K562 (cell line): Measurements from ENCODE around the gene SCTR. TPM values are rescaled to one million over a fixed set of nuclear protein-coding genes. Genes with fewer than 3 reads are reported as not detected.

Source experiments
- JUNB ChIP-seq: fragments of 450-650 bp; formaldehyde crosslinking; conservative IDR thresholded peaks from 2 replicates; pipeline ENCODE4 v1.4.0; 2020; ENCODE audit warnings: mild to moderate bottlenecking
- NFIX ChIP-seq: fragments of 250-450 bp; sonication (Bioruptor Pico); IDR thresholded peaks from 2 replicates; pipeline ENCODE4 v1.4.0; 2020; ENCODE audit warnings: low read depth, mild to moderate bottlenecking, moderate library complexity
- STAG1 ChIP-seq: sonication (generic); formaldehyde crosslinking; IDR thresholded peaks from 2 replicates; pipeline ENCODE4 v1.5.0; 2020; ENCODE audit warnings: missing genetic modification reagents, borderline replicate concordance
- TBL1XR1 ChIP-seq, 2 experiments: IDR thresholded peaks; 2 replicates each; pipeline ENCODE4 v1.6.1; 2012; ENCODE audit warnings: improper control_type of control experiment in 2 of 2, low read length in 2 of 2, mild to moderate bottlenecking in 1 of 2
- polyA plus RNA-seq, 8 experiments: library from polyadenylated mRNA; depleted of rRNA in 4 of 8; stranded (reverse) in 5 of 8; unstranded in 3 of 8; fragments of >200 nt; fragmentation: Nextera tagmentation in 2 of 8; fragmentation: Illumina TruSeq in 1 of 8; extraction: Ambion mirVana in 2 of 8; extraction: Trizol in 1 of 8; gene quantifications; 2 replicates each; pipeline versions ENCODE4 v1.2.1 to v1.2.3, GENCODE V29; 2011 to 2014; ENCODE audit warnings: inconsistent platforms in 1 of 8, missing spikeins in 1 of 8
- total RNA-seq, 7 experiments: library from RNA; depleted of rRNA in 6 of 7; stranded (reverse); fragments of >200 nt in 6 of 7; fragmentation: Illumina TruSeq in 2 of 7; extraction: Trizol in 2 of 7; gene quantifications; 2 replicates each; pipeline versions ENCODE4 v1.2.1 to v1.2.3, GENCODE V29; 2011 to 2021; ENCODE audit warnings: low replicate concordance in 1 of 7
- TF ChIP-seq, protein P1 (sequence below), 3 experiments: IDR thresholded peaks in 2 of 3; conservative IDR thresholded peaks in 1 of 3; 2 replicates each; pipeline ENCODE4 v1.5.1; 2011 to 2012; ENCODE audit warnings: low read length in 3 of 3, mild to moderate bottlenecking in 3 of 3, control low read depth in 2 of 3, improper control_type of control experiment in 1 of 3, inconsistent platforms in 1 of 3, low read depth in 1 of 3, mixed read lengths in 1 of 3, moderate library complexity in 1 of 3; ENCODE audit not compliant: insufficient read depth in 2 of 3
- TF ChIP-seq, protein P2 (sequence below), 3 experiments: fragments of 200-800 bp in 1 of 3; sonication (Bioruptor generic) in 1 of 3; sonication (generic) in 1 of 3; formaldehyde crosslinking in 1 of 3; IDR thresholded peaks; 2 replicates each; pipeline versions ENCODE4 v1.6.1 to v1.8.0; 2016 to 2022; ENCODE audit warnings: mild to moderate bottlenecking in 2 of 3, missing compliant biosample characterization in 2 of 3, missing genetic modification characterization in 2 of 3, missing genetic modification reagents in 1 of 3
- TF ChIP-seq, protein P3 (sequence below): fragments of 450-650 bp; formaldehyde crosslinking; IDR thresholded peaks from 2 replicates; pipeline ENCODE4 v1.4.0; 2020; ENCODE audit warnings: mild to moderate bottlenecking, mixed read lengths
- TF ChIP-seq, protein P4 (sequence below): fragments of 450-650 bp; formaldehyde crosslinking; IDR thresholded peaks from 2 replicates; pipeline ENCODE4 v1.4.0; 2020; ENCODE audit warnings: mild to moderate bottlenecking, moderate library complexity

The SCTR gene
- total and polyA plus RNA-seq, 9 of the 15 experiments (the other 6 are each of a cell fraction or from before 2014, with no cell fraction given): not detected

DNA sequence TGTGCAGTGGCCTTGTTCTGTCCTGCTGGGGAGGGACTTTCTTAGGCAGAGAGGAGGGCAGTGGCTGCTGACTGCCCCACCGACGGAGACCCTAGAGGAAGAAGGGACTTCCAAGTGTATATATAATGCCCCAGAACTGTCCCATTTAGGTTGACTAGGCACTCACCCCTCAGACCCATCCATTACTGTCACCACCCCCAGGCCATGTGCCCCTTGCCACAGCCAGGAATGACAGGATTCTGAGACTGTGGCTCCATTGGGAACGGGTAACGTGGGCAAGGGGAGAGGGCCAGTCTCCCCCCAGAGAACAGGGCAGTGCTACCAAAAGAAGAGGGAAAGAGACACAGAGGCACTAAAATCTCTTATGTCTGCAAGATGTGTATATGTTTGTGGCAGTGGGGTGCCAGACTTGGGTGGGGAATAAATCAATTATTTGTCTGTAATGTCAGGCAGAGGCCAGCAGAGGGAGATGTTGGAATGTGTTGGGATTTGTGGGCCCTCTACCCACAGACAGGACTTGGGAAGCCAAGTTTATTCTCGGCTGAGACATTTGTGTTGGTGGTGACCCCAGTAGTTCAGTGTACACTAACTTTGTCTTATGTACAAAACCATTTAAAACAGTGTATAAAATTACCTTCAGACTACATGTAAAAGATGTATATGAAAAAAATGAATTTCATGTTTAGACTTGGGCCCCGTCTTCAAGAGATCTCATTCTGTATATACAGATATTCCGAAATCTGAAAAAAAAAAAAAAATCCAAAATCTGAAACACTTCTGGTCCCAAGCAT, 116.7 kb downstream of the SCTR start (continued):
- TF ChIP-seq, protein P1, sequence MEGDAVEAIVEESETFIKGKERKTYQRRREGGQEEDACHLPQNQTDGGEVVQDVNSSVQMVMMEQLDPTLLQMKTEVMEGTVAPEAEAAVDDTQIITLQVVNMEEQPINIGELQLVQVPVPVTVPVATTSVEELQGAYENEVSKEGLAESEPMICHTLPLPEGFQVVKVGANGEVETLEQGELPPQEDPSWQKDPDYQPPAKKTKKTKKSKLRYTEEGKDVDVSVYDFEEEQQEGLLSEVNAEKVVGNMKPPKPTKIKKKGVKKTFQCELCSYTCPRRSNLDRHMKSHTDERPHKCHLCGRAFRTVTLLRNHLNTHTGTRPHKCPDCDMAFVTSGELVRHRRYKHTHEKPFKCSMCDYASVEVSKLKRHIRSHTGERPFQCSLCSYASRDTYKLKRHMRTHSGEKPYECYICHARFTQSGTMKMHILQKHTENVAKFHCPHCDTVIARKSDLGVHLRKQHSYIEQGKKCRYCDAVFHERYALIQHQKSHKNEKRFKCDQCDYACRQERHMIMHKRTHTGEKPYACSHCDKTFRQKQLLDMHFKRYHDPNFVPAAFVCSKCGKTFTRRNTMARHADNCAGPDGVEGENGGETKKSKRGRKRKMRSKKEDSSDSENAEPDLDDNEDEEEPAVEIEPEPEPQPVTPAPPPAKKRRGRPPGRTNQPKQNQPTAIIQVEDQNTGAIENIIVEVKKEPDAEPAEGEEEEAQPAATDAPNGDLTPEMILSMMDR (IDR thresholded peaks at IDR 0.05 in 2 of 3, conservative IDR thresholded peaks at IDR 0.05 in 1 of 3; ENCODE audit: insufficient read depth in 2 of 3, low read depth in 1 of 3, low read length in 3 of 3): peak; percentile 78 to 93 (median 79)
- TF ChIP-seq, protein P2, sequence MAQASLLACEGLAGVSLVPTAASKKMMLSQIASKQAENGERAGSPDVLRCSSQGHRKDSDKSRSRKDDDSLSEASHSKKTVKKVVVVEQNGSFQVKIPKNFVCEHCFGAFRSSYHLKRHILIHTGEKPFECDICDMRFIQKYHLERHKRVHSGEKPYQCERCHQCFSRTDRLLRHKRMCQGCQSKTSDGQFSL (CRISPR knock-in tag; IDR thresholded peaks at IDR 0.05): no peak
- TF ChIP-seq, protein P2 (tag; IDR thresholded peaks at IDR 0.05): no peak
- TF ChIP-seq, protein P3, sequence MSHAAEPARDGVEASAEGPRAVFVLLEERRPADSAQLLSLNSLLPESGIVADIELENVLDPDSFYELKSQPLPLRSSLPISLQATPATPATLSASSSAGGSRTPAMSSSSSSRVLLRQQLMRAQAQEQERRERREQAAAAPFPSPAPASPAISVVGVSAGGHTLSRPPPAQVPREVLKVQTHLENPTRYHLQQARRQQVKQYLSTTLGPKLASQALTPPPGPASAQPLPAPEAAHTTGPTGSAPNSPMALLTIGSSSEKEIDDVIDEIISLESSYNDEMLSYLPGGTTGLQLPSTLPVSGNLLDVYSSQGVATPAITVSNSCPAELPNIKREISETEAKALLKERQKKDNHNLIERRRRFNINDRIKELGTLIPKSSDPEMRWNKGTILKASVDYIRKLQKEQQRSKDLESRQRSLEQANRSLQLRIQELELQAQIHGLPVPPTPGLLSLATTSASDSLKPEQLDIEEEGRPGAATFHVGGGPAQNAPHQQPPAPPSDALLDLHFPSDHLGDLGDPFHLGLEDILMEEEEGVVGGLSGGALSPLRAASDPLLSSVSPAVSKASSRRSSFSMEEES (CRISPR knock-in tag): no peak
- TF ChIP-seq TBL1XR1 (IDR thresholded peaks at IDR 0.05; ENCODE audit: low read length in 2 of 2) (no peak), NFIX (CRISPR knock-in tag) (no peak), STAG1 (CRISPR knock-in tag) (peak; percentile 58; the same call in 1 of the 2 replicates), JUNB (CRISPR knock-in tag) (no peak)
- TF ChIP-seq, protein P4, sequence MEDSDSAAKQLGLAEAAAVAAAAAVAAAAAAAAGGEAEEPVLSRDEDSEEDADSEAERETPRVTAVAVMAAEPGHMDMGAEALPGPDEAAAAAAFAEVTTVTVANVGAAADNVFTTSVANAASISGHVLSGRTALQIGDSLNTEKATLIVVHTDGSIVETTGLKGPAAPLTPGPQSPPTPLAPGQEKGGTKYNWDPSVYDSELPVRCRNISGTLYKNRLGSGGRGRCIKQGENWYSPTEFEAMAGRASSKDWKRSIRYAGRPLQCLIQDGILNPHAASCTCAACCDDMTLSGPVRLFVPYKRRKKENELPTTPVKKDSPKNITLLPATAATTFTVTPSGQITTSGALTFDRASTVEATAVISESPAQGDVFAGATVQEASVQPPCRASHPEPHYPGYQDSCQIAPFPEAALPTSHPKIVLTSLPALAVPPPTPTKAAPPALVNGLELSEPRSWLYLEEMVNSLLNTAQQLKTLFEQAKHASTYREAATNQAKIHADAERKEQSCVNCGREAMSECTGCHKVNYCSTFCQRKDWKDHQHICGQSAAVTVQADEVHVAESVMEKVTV (CRISPR knock-in tag): peak; percentile 92
